OCI-LY1 (cell line): ENCODE results near the gene GJB3.
"Not testable (repeated sequence)": the region's sequence is repeated elsewhere in the genome, so short reads cannot be mapped to it uniquely, and the experiment has no call there.

ENCODE experiments used
- H2AFZ ChIP-seq: fragments of 200-600 bp; sonication (generic), shearing (Covaris generic); 2 replicates; pipeline ENCODE4 v1.6.0; 2014; ENCODE audit warnings: antibody characterized with exemption, mild to moderate bottlenecking, low read length
- H3F3A ChIP-seq: fragments of 200-600 bp; sonication (generic), shearing (Covaris generic); 2 replicates; pipeline ENCODE4 v1.6.0; 2014; ENCODE audit warnings: mild to moderate bottlenecking, antibody characterized with exemption, low read length, moderate library complexity; ENCODE audit not compliant: insufficient read depth
- H3K27ac ChIP-seq: fragments of 200-600 bp; sonication (generic); 2 replicates; pipeline ENCODE4 v1.5.1; 2014; ENCODE audit warnings: low read length, mixed run types, mild to moderate bottlenecking, low read depth; ENCODE audit not compliant: poor library complexity, severe bottlenecking
- H3K27me3 ChIP-seq: fragments of 200-600 bp; sonication (generic); 2 replicates; pipeline ENCODE4 v1.6.0; 2014; ENCODE audit warnings: antibody characterized with exemption, mild to moderate bottlenecking, low read length, moderate library complexity; ENCODE audit not compliant: insufficient read depth
- H3K36me3 ChIP-seq: fragments of 200-600 bp; sonication (generic); 2 replicates; pipeline ENCODE4 v1.6.1; 2014; ENCODE audit warnings: mild to moderate bottlenecking, antibody characterized with exemption, low read length, moderate library complexity, mixed read lengths; ENCODE audit not compliant: insufficient read depth
- H3K4me1 ChIP-seq: fragments of 200-600 bp; sonication (generic); 2 replicates; pipeline ENCODE4 v1.5.1; 2014; ENCODE audit warnings: mild to moderate bottlenecking, low read length, moderate library complexity; ENCODE audit not compliant: insufficient read depth, severe bottlenecking
- H3K4me2 ChIP-seq: fragments of 200-600 bp; sonication (generic), shearing (Covaris generic); 2 replicates; pipeline ENCODE4 v1.6.1; 2014; ENCODE audit warnings: low read length
- H3K4me3 ChIP-seq: fragments of 200-600 bp; sonication (generic); 2 replicates; pipeline ENCODE4 v1.5.1; 2014; ENCODE audit warnings: low read length, low read depth, mild to moderate bottlenecking, mixed read lengths; ENCODE audit not compliant: poor library complexity, severe bottlenecking
- H3K79me2 ChIP-seq: fragments of 200-600 bp; shearing (Covaris generic); 2 replicates; pipeline ENCODE4 v1.6.1; 2016; ENCODE audit warnings: mixed run types, low read length, mixed read lengths; ENCODE audit not compliant: insufficient read depth
- H3K9ac ChIP-seq: fragments of 200-600 bp; sonication (generic), shearing (Covaris generic); 2 replicates; pipeline ENCODE4 v1.6.1; 2014; ENCODE audit warnings: mild to moderate bottlenecking, low read length, mixed read lengths
- H3K9me2 ChIP-seq: fragments of 200-600 bp; sonication (generic), shearing (Covaris generic); 2 replicates; pipeline ENCODE4 v1.6.1; 2014; ENCODE audit warnings: low read depth, mild to moderate bottlenecking, low read length, mixed read lengths
- H3K9me3 ChIP-seq: fragments of 200-600 bp; shearing (Covaris generic); 2 replicates; pipeline ENCODE4 v1.6.1; 2014; ENCODE audit warnings: low read length, mixed read lengths
- H4K20me1 ChIP-seq: fragments of 200-600 bp; sonication (generic), shearing (Covaris generic); 2 replicates; pipeline ENCODE4 v1.6.0; 2016; ENCODE audit warnings: mild to moderate bottlenecking, low read length; ENCODE audit not compliant: insufficient read depth
- CTCF ChIP-seq: fragments of 200-600 bp; sonication (generic), shearing (Covaris generic); IDR thresholded peaks from 2 replicates; pipeline ENCODE4 v1.5.1; 2017; ENCODE audit warnings: mild to moderate bottlenecking, antibody characterized with exemption, low read length, moderate library complexity, mixed read lengths
- EZH2 ChIP-seq: fragments of 200-600 bp; sonication (generic), shearing (Covaris generic); IDR thresholded peaks from 2 replicates; pipeline ENCODE4 v1.8.0; 2017; ENCODE audit warnings: borderline replicate concordance, mixed run types, mild to moderate bottlenecking, antibody characterized with exemption, low read length, moderate library complexity, mixed read lengths

GJB3 gene

DNA sequence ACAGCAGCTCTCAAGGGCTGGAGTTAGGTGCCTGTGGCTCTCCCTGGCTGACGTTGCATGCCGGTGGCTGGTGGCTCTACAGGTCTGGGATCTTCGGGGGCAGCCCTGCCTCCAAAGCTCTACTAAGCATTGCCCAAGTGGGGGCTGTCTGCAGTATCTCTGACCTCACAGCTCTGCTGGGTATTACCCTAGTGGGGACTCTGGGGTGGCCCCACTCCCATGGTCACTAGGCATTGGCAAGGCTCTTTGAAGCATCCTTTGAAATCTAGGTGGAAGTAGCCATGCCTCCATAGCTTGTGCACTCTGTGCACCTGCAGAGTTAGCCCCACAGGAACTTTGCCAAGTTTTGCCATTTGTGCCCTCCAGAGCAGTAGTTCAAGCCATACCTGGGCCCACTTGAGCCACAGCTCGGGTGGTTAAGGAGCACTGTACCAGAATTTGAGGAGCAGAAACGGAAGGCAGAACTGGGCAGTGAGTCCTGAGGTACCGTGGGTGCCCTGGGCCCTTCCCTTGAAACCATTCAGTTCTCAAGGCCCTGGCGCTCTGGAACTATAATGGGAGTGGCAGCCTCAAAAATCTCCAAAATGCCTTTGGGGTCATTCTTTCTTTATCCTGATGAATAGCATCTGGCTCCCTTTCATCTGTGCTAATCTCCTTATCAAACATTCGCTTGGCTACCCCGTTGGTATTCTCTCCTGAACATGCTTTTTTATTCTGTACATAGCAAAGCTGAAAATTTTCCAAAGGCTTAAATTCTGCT, 27.2 kb downstream of the GJB3 start:
- Histone ChIP-seq H3K79me2 (no peaks in the 10 kb centered on the region), H3K4me2 (no peak overlapping the region), H3K9ac (no peak overlapping the region), H4K20me1 (no peaks in the 10 kb centered on the region), H3K36me3 (no peaks in the 10 kb centered on the region), H3K9me3 (no peaks in the 10 kb centered on the region), H2AFZ (no peak overlapping the region), H3K27ac (no peak overlapping the region), H3K9me2 (no peaks in the 10 kb centered on the region), H3K4me1 (no peaks in the 10 kb centered on the region), H3F3A (no peaks in the 10 kb centered on the region), H3K4me3 (no peak overlapping the region), H3K27me3 (no peaks in the 10 kb centered on the region)
- TF ChIP-seq EZH2 (no peak), CTCF (no peak)

DNA sequence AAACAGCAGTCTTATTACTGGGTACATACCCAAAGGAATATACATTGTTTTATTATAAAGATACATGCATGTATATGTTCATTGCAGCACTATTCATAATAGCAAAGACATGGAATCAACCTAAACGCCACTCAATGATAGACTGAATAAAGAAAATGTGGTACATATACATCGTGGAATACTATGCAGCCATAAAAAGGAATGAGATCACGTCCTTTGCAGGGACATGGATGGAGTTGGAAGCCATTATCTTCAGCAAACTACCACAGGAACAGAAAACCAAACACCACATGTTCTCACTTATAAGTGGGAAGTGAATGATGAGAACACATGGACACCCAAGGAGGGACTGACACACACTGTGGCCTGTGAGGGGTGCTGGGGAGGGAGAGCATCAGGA, 29.8 kb downstream of the GJB3 start:
- H3K79me2 ChIP-seq, H3K36me3 ChIP-seq, H3K4me3 ChIP-seq, H3F3A ChIP-seq, H3K27ac ChIP-seq, H3K9me2 ChIP-seq, H3K9ac ChIP-seq, H3K9me3 ChIP-seq, H3K4me1 ChIP-seq, H4K20me1 ChIP-seq, H3K4me2 ChIP-seq, H3K27me3 ChIP-seq, H2AFZ ChIP-seq: not testable (repeated sequence)

GRCh38 chr1:34816332-34816731, 35.3 kb downstream of the GJB3 start:
- Histone ChIP-seq H3K79me2 (no peaks in the 10 kb centered on the region), H3K27me3 (no peaks in the 10 kb centered on the region), H3K4me1 (no peaks in the 10 kb centered on the region), H3K4me3 (no peak overlapping the region), H3K27ac (no peak overlapping the region), H3K36me3 (no peaks in the 10 kb centered on the region), H3K9me2 (no peaks in the 10 kb centered on the region), H2AFZ (no peak overlapping the region), H3K9me3 (no peaks in the 10 kb centered on the region), H4K20me1 (no peaks in the 10 kb centered on the region), H3F3A (no peaks in the 10 kb centered on the region), H3K9ac (no peak overlapping the region), H3K4me2 (no peak overlapping the region)
- TF ChIP-seq EZH2: no peak
- TF ChIP-seq CTCF: no peak

GRCh38 chr1:34816778-34817177, 35.8 kb downstream of the GJB3 start:
- H3K27ac ChIP-seq: no peak overlapping the region
- no peaks in the 10 kb centered on the region for H3K9me2 ChIP-seq
- H3K79me2 ChIP-seq: no peaks in the 10 kb centered on the region
- no peaks in the 10 kb centered on the region for H3F3A ChIP-seq
- no peaks in the 10 kb centered on the region for H3K36me3 ChIP-seq
- H3K4me3 ChIP-seq: no peak overlapping the region
- no peak overlapping the region for H2AFZ ChIP-seq
- no peaks in the 10 kb centered on the region for H4K20me1 ChIP-seq
- no peak for TF ChIP-seq CTCF
- no peak for TF ChIP-seq EZH2
- no peak overlapping the region for H3K9ac ChIP-seq
- no peaks in the 10 kb centered on the region for H3K27me3 ChIP-seq
- H3K9me3 ChIP-seq: no peaks in the 10 kb centered on the region
- H3K4me1 ChIP-seq: no peaks in the 10 kb centered on the region
- H3K4me2 ChIP-seq: no peak overlapping the region

DNA sequence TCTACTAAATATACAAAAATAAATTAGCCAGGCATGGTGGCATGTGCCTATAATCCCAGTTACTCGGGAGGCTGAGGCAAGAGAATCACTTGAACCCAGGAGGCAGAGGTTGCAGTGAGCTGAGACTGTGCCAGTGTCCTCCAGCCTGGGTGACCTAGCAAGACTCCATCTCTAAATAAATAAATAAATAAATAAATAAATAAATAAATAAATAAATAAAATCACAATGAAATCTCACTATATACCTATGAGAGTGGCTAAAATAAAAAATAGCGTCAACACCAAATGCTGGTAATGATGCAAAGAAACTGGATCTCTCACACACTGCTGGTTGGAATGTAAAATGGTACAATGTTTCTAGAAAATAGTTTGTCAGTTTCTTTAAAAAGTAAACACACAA, 37.8 kb downstream of the GJB3 start:
- H3K4me2 ChIP-seq, H3F3A ChIP-seq, H2AFZ ChIP-seq, H4K20me1 ChIP-seq, H3K79me2 ChIP-seq, H3K4me1 ChIP-seq, H3K4me3 ChIP-seq, H3K27ac ChIP-seq, H3K9me3 ChIP-seq, H3K27me3 ChIP-seq, H3K9ac ChIP-seq, H3K9me2 ChIP-seq, H3K36me3 ChIP-seq: not testable (repeated sequence)
